Measurements from ENCODE around the gene FRMD4A. TPM values are rescaled to one million over a fixed set of nuclear protein-coding genes. Genes with fewer than 3 reads are reported as not detected.

Gene FRMD4A
- total RNA-seq, 1 experiment from 2014 or later = not detected

GRCh38 chr10:14182781-14183180, 147.9 kb downstream of the FRMD4A start:
- H2AFZ ChIP-seq (ENCODE audit: low read length) = no peak overlapping the region
- no peaks in the 10 kb centered on the region for H3K79me2 ChIP-seq (ENCODE audit: low read length)
- no peaks in the 10 kb centered on the region for H3K9me3 ChIP-seq (ENCODE audit: low read length)
- H3K27me3 ChIP-seq (ENCODE audit: low read length) = 0 out of 2 replicates have a peak, but pooled peaks cover under 1% of the 10 kb centered on the region
- H3K4me3 ChIP-seq (ENCODE audit: low read length) = no peak overlapping the region
- no peak for DNase-seq
- H3K36me3 ChIP-seq (ENCODE audit: insufficient read depth, low read length) = no peaks in the 10 kb centered on the region
- H3K9me2 ChIP-seq (replicated peaks; ENCODE audit: insufficient read depth, low read length) = no peaks in the 10 kb centered on the region
- H3K27ac ChIP-seq (ENCODE audit: low read length) = no peak overlapping the region
- peaks cover 23% of the 10 kb centered on the region for H3K4me1 ChIP-seq (ENCODE audit: low read length)
- no peak overlapping the region for H3K9ac ChIP-seq (ENCODE audit: low read length)
- no peaks in the 10 kb centered on the region for H4K20me1 ChIP-seq (ENCODE audit: insufficient read depth, low read depth, low read length)
- no peak overlapping the region for H3K4me2 ChIP-seq (ENCODE audit: low read depth, low read length, poor library complexity, severe bottlenecking)

GRCh38 chr10:14181567-14181936, 149.2 kb downstream of the FRMD4A start:
- no peaks in the 10 kb centered on the region for H3K36me3 ChIP-seq (ENCODE audit: insufficient read depth, low read length)

GRCh38 chr10:14180911-14181566, 149.7 kb downstream of the FRMD4A start:
- no peaks in the 10 kb centered on the region for H3K9me3 ChIP-seq (ENCODE audit: low read length)
- 0 out of 2 replicates have a peak, but pooled peaks cover 3% of the 10 kb centered on the region for H3K27me3 ChIP-seq (ENCODE audit: low read length)
- H3K4me2 ChIP-seq (ENCODE audit: low read depth, low read length, poor library complexity, severe bottlenecking) = no peak overlapping the region
- H3K9me2 ChIP-seq (replicated peaks; ENCODE audit: insufficient read depth, low read length) = no peaks in the 10 kb centered on the region
- no peaks in the 10 kb centered on the region for H3K36me3 ChIP-seq (ENCODE audit: insufficient read depth, low read length)
- H4K20me1 ChIP-seq (ENCODE audit: insufficient read depth, low read depth, low read length) = no peaks in the 10 kb centered on the region
- H2AFZ ChIP-seq (ENCODE audit: low read length) = no peak overlapping the region
- no peak overlapping the region for H3K27ac ChIP-seq (ENCODE audit: low read length)
- H3K4me1 ChIP-seq (ENCODE audit: low read length) = peaks cover 17% of the 10 kb centered on the region
- DNase-seq = no peak
- no peaks in the 10 kb centered on the region for H3K79me2 ChIP-seq (ENCODE audit: low read length)
- H3K9ac ChIP-seq (ENCODE audit: low read length) = no peak overlapping the region
- no peak overlapping the region for H3K4me3 ChIP-seq (ENCODE audit: low read length)

More at GRCh38 chr10:14181567-14181936, 149.2 kb downstream of the FRMD4A start:
- Histone ChIP-seq H4K20me1 (ENCODE audit: insufficient read depth, low read depth, low read length) (no peaks in the 10 kb centered on the region), H3K4me2 (ENCODE audit: low read depth, low read length, poor library complexity, severe bottlenecking) (no peak overlapping the region), H3K4me3 (ENCODE audit: low read length) (no peak overlapping the region), H3K79me2 (ENCODE audit: low read length) (no peaks in the 10 kb centered on the region), H3K27me3 (ENCODE audit: low read length) (0 out of 2 replicates have a peak, but pooled peaks cover 3% of the 10 kb centered on the region), H3K9me3 (ENCODE audit: low read length) (no peaks in the 10 kb centered on the region), H3K9me2 (replicated peaks; ENCODE audit: insufficient read depth, low read length) (no peaks in the 10 kb centered on the region), H2AFZ (ENCODE audit: low read length) (no peak overlapping the region), H3K9ac (ENCODE audit: low read length) (no peak overlapping the region), H3K27ac (ENCODE audit: low read length) (no peak overlapping the region), H3K4me1 (ENCODE audit: low read length) (peaks cover 22% of the 10 kb centered on the region)
- DNase-seq = no peak

- H4K20me1 ChIP-seq (ENCODE audit: insufficient read depth, low read depth, low read length) = no peaks in the 10 kb centered on the region
- H3K27me3 ChIP-seq (ENCODE audit: low read length) = 0 out of 2 replicates have a peak, but pooled peaks cover 3% of the 10 kb centered on the region
- no peak overlapping the region for H3K9ac ChIP-seq (ENCODE audit: low read length)
- H3K27ac ChIP-seq (ENCODE audit: low read length) = no peak overlapping the region
- H2AFZ ChIP-seq (ENCODE audit: low read length) = no peak overlapping the region
- H3K4me1 ChIP-seq (ENCODE audit: low read length) = no peaks in the 10 kb centered on the region
- DNase-seq = no peak
- H3K79me2 ChIP-seq (ENCODE audit: low read length) = no peaks in the 10 kb centered on the region
- no peaks in the 10 kb centered on the region for H3K36me3 ChIP-seq (ENCODE audit: insufficient read depth, low read length)
- H3K9me3 ChIP-seq (ENCODE audit: low read length) = no peaks in the 10 kb centered on the region
- no peaks in the 10 kb centered on the region for H3K9me2 ChIP-seq (replicated peaks; ENCODE audit: insufficient read depth, low read length)
- no peak overlapping the region for H3K4me2 ChIP-seq (ENCODE audit: low read depth, low read length, poor library complexity, severe bottlenecking)
- no peak overlapping the region for H3K4me3 ChIP-seq (ENCODE audit: low read length)
Measured at GRCh38 chr10:14179251-14179650, 151.5 kb downstream of the FRMD4A start.

- Histone ChIP-seq H3K4me3 (ENCODE audit: low read length) (no peak overlapping the region), H3K9me2 (replicated peaks; ENCODE audit: insufficient read depth, low read length) (no peaks in the 10 kb centered on the region), H3K4me2 (ENCODE audit: low read depth, low read length, poor library complexity, severe bottlenecking) (no peak overlapping the region), H3K27me3 (ENCODE audit: low read length) (0 out of 2 replicates have a peak, but pooled peaks cover 3% of the 10 kb centered on the region), H2AFZ (ENCODE audit: low read length) (no peak overlapping the region), H3K27ac (ENCODE audit: low read length) (no peak overlapping the region), H3K9me3 (ENCODE audit: low read length) (no peaks in the 10 kb centered on the region), H3K4me1 (ENCODE audit: low read length) (no peaks in the 10 kb centered on the region), H3K79me2 (ENCODE audit: low read length) (no peaks in the 10 kb centered on the region), H3K36me3 (ENCODE audit: insufficient read depth, low read length) (no peaks in the 10 kb centered on the region), H4K20me1 (ENCODE audit: insufficient read depth, low read depth, low read length) (no peaks in the 10 kb centered on the region), H3K9ac (ENCODE audit: low read length) (no peak overlapping the region)
- DNase-seq = no peak
Measured at GRCh38 chr10:14173706-14174594, 156.8 kb downstream of the FRMD4A start.

- H3K27ac ChIP-seq (ENCODE audit: low read length) = no peak overlapping the region
- no peaks in the 10 kb centered on the region for H3K36me3 ChIP-seq (ENCODE audit: insufficient read depth, low read length)
- H3K4me3 ChIP-seq (ENCODE audit: low read length) = no peak overlapping the region
- H3K79me2 ChIP-seq (ENCODE audit: low read length) = no peaks in the 10 kb centered on the region
- H3K9me3 ChIP-seq (ENCODE audit: low read length) = no peaks in the 10 kb centered on the region
- H4K20me1 ChIP-seq (ENCODE audit: insufficient read depth, low read depth, low read length) = no peaks in the 10 kb centered on the region
- 0 out of 2 replicates have a peak, but pooled peaks cover 3% of the 10 kb centered on the region for H3K27me3 ChIP-seq (ENCODE audit: low read length)
- H3K9me2 ChIP-seq (replicated peaks; ENCODE audit: insufficient read depth, low read length) = no peaks in the 10 kb centered on the region
- H3K4me1 ChIP-seq (ENCODE audit: low read length) = no peaks in the 10 kb centered on the region
- DNase-seq = no peak
- no peak overlapping the region for H2AFZ ChIP-seq (ENCODE audit: low read length)
- no peak overlapping the region for H3K9ac ChIP-seq (ENCODE audit: low read length)
- H3K4me2 ChIP-seq (ENCODE audit: low read depth, low read length, poor library complexity, severe bottlenecking) = no peak overlapping the region
Measured at GRCh38 chr10:14173391-14173705, 157.4 kb downstream of the FRMD4A start.

GRCh38 chr10:14172336-14172950, 158.3 kb downstream of the FRMD4A start:
- no peaks in the 10 kb centered on the region for H3K9me2 ChIP-seq (replicated peaks; ENCODE audit: insufficient read depth, low read length)
- no peaks in the 10 kb centered on the region for H3K27me3 ChIP-seq (ENCODE audit: low read length)
- no peaks in the 10 kb centered on the region for H3K9me3 ChIP-seq (ENCODE audit: low read length)
- no peak overlapping the region for H3K9ac ChIP-seq (ENCODE audit: low read length)
- H4K20me1 ChIP-seq (ENCODE audit: insufficient read depth, low read depth, low read length) = no peaks in the 10 kb centered on the region
- no peaks in the 10 kb centered on the region for H3K4me1 ChIP-seq (ENCODE audit: low read length)
- no peak overlapping the region for H2AFZ ChIP-seq (ENCODE audit: low read length)
- no peaks in the 10 kb centered on the region for H3K79me2 ChIP-seq (ENCODE audit: low read length)
- no peak overlapping the region for H3K4me3 ChIP-seq (ENCODE audit: low read length)
- H3K4me2 ChIP-seq (ENCODE audit: low read depth, low read length, poor library complexity, severe bottlenecking) = no peak overlapping the region
- H3K36me3 ChIP-seq (ENCODE audit: insufficient read depth, low read length) = no peaks in the 10 kb centered on the region
- DNase-seq = no peak
- no peak overlapping the region for H3K27ac ChIP-seq (ENCODE audit: low read length)

GRCh38 chr10:14171336-14171735, 159.4 kb downstream of the FRMD4A start:
- Histone ChIP-seq H3K79me2 (ENCODE audit: low read length) (no peaks in the 10 kb centered on the region), H3K9ac (ENCODE audit: low read length) (no peak overlapping the region), H3K27ac (ENCODE audit: low read length) (no peak overlapping the region), H4K20me1 (ENCODE audit: insufficient read depth, low read depth, low read length) (no peaks in the 10 kb centered on the region), H3K4me1 (ENCODE audit: low read length) (no peaks in the 10 kb centered on the region), H2AFZ (ENCODE audit: low read length) (no peak overlapping the region), H3K4me2 (ENCODE audit: low read depth, low read length, poor library complexity, severe bottlenecking) (no peak overlapping the region), H3K27me3 (ENCODE audit: low read length) (no peaks in the 10 kb centered on the region), H3K4me3 (ENCODE audit: low read length) (no peak overlapping the region), H3K9me2 (replicated peaks; ENCODE audit: insufficient read depth, low read length) (no peaks in the 10 kb centered on the region), H3K9me3 (ENCODE audit: low read length) (no peaks in the 10 kb centered on the region), H3K36me3 (ENCODE audit: insufficient read depth, low read length) (no peaks in the 10 kb centered on the region)
- no peak for DNase-seq

All from Karpas-422 (cell line).